Ishikawa (cell line): ENCODE measurements around the gene SENP5.

Experiments
- CEBPB ChIP-seq: IDR thresholded peaks from 2 replicates; pipeline ENCODE4 v1.6.1; 2012
- CREB1 ChIP-seq: IDR thresholded peaks from 2 replicates; pipeline ENCODE4 v1.6.1; 2012; ENCODE audit warnings: low read depth
- EGR1 ChIP-seq: IDR thresholded peaks from 2 replicates; pipeline ENCODE4 v1.6.1; 2012
- EP300 ChIP-seq: IDR thresholded peaks from 2 replicates; pipeline ENCODE4 v1.6.1; 2012; ENCODE audit warnings: borderline replicate concordance
- FOXM1 ChIP-seq: IDR thresholded peaks from 2 replicates; pipeline ENCODE4 v1.6.1; 2012; ENCODE audit warnings: low read depth, borderline replicate concordance
- MAX ChIP-seq: IDR thresholded peaks from 2 replicates; pipeline ENCODE4 v1.6.1; 2012
- NFIC ChIP-seq: IDR thresholded peaks from 2 replicates; pipeline ENCODE4 v1.6.1; 2012
- RAD21 ChIP-seq: IDR thresholded peaks from 2 replicates; pipeline ENCODE4 v1.6.1; 2012; ENCODE audit warnings: low read depth
- REST ChIP-seq: IDR thresholded peaks from 2 replicates; pipeline ENCODE4 v1.6.1; 2012; ENCODE audit warnings: low read depth, mild to moderate bottlenecking
- TAF1 ChIP-seq: IDR thresholded peaks from 2 replicates; pipeline ENCODE4 v1.6.1; 2012; ENCODE audit warnings: low read depth, mild to moderate bottlenecking
- TCF12 ChIP-seq: IDR thresholded peaks from 2 replicates; pipeline ENCODE4 v1.6.1; 2012; ENCODE audit warnings: low read depth
- TEAD4 ChIP-seq: IDR thresholded peaks from 2 replicates; pipeline ENCODE4 v1.6.1; 2012
- USF1 ChIP-seq: IDR thresholded peaks from 2 replicates; pipeline ENCODE4 v1.6.1; 2012
- YY1 ChIP-seq: IDR thresholded peaks from 2 replicates; pipeline ENCODE4 v1.6.1; 2012; ENCODE audit warnings: low read depth
- ZBTB7A ChIP-seq: IDR thresholded peaks from 2 replicates; pipeline ENCODE4 v1.6.1; 2012; ENCODE audit warnings: low read depth

The SENP5 gene

GRCh38 chr3:196875258-196875657 is 7.5 kb downstream of the SENP5 start:
- TF ChIP-seq EP300: no peak
- no peak for TF ChIP-seq ZBTB7A
- no peak for TF ChIP-seq MAX
- no peak for TF ChIP-seq CEBPB
- TF ChIP-seq YY1: no peak
- no peak for TF ChIP-seq REST

- TF ChIP-seq EP300: no peak
- no peak for TF ChIP-seq MAX
- TF ChIP-seq NFIC: no peak
- no peak for TF ChIP-seq CEBPB
- no peak for TF ChIP-seq EGR1
- TF ChIP-seq RAD21: no peak
- no peak for TF ChIP-seq ZBTB7A
- TF ChIP-seq FOXM1: no peak
- no peak for TF ChIP-seq YY1
Observed at GRCh38 chr3:196883361-196883760, 15.6 kb downstream of the SENP5 start.

GRCh38 chr3:196886144-196886543 is 18.4 kb downstream of the SENP5 start:
- TF ChIP-seq MAX (no peak), RAD21 (no peak), CEBPB (no peak), USF1 (no peak), YY1 (no peak), TCF12 (no peak), ZBTB7A (no peak), EP300 (no peak), EGR1 (no peak), FOXM1 (no peak), TEAD4 (no peak), NFIC (no peak), CREB1 (no peak), REST (no peak), TAF1 (no peak)

- TF ChIP-seq RAD21 (no peak), USF1 (no peak), TEAD4 (no peak), EP300 (no peak), REST (no peak), TCF12 (no peak), ZBTB7A (no peak), TAF1 (no peak), MAX (no peak), CEBPB (no peak), EGR1 (no peak)
Observed at GRCh38 chr3:196889844-196890708, 22.4 kb downstream of the SENP5 start.
